ENCODE results near the gene LRRC63. TPM values are rescaled to one million over a fixed set of nuclear protein-coding genes. Genes with fewer than 3 reads are reported as not detected.
A peak's percentile ranks its signal among the peaks of the same experiment; 100 is the strongest.

Gene LRRC63
- total RNA-seq, 1 donor from 2014 or later: 0.42 TPM

GRCh38 chr13:46289260-46289955 is 77.7 kb downstream of the LRRC63 start:
- H3K27me3 ChIP-seq (ENCODE audit: control insufficient read depth, insufficient read depth, low read length): no peaks in the 10 kb centered on the region
- no peak overlapping the region for H3K4me3 ChIP-seq (ENCODE audit: low read depth, low read length)
- no peaks in the 10 kb centered on the region for H3K36me3 ChIP-seq (ENCODE audit: control insufficient read depth, insufficient read depth, low read length)
- DNase-seq (ENCODE audit: low read depth): no peak
- TF ChIP-seq, protein P1, sequence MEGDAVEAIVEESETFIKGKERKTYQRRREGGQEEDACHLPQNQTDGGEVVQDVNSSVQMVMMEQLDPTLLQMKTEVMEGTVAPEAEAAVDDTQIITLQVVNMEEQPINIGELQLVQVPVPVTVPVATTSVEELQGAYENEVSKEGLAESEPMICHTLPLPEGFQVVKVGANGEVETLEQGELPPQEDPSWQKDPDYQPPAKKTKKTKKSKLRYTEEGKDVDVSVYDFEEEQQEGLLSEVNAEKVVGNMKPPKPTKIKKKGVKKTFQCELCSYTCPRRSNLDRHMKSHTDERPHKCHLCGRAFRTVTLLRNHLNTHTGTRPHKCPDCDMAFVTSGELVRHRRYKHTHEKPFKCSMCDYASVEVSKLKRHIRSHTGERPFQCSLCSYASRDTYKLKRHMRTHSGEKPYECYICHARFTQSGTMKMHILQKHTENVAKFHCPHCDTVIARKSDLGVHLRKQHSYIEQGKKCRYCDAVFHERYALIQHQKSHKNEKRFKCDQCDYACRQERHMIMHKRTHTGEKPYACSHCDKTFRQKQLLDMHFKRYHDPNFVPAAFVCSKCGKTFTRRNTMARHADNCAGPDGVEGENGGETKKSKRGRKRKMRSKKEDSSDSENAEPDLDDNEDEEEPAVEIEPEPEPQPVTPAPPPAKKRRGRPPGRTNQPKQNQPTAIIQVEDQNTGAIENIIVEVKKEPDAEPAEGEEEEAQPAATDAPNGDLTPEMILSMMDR (IDR thresholded peaks at IDR 0.05; ENCODE audit: insufficient read depth, low read length, poor library complexity, severe bottlenecking): no peak

GRCh38 chr13:46290434-46290833 is 78.7 kb downstream of the LRRC63 start:
- no peak for DNase-seq (ENCODE audit: low read depth)
- H3K4me3 ChIP-seq (ENCODE audit: low read depth, low read length): no peak overlapping the region
- no peaks in the 10 kb centered on the region for H3K27me3 ChIP-seq (ENCODE audit: control insufficient read depth, insufficient read depth, low read length)
- TF ChIP-seq, protein P1 (IDR thresholded peaks at IDR 0.05; ENCODE audit: insufficient read depth, low read length, poor library complexity, severe bottlenecking): no peak
- H3K36me3 ChIP-seq (ENCODE audit: control insufficient read depth, insufficient read depth, low read length): no peaks in the 10 kb centered on the region

DNA sequence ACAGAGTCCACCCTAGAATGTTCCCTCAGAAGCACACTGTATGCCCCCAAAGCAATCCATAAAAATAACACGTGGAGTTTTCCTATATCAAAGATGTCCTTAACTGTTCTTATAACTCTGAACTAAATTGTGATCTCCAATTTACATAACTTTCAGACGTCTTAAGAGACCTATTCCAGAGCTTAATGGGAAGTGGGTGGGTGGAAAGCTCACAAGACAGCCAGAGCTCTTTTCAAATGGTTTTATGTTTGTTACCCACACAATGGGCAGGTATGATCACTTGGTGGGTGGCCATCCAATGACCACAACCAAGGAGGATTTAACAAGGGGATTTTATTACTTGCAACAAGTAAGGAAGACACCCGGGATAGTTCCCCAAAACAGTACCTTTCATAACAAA is 81.7 kb downstream of the LRRC63 start:
- DNase-seq (ENCODE audit: low read depth): no peak
- TF ChIP-seq, protein P1 (IDR thresholded peaks at IDR 0.05; ENCODE audit: insufficient read depth, low read length, poor library complexity, severe bottlenecking): no peak

GRCh38 chr13:46295491-46296114 is 83.9 kb downstream of the LRRC63 start:
- DNase-seq (ENCODE audit: low read depth): no peak
- no peak overlapping the region for H3K4me3 ChIP-seq (ENCODE audit: low read depth, low read length)
- H3K36me3 ChIP-seq (ENCODE audit: control insufficient read depth, insufficient read depth, low read length): no peaks in the 10 kb centered on the region
- no peaks in the 10 kb centered on the region for H3K27me3 ChIP-seq (ENCODE audit: control insufficient read depth, insufficient read depth, low read length)
- TF ChIP-seq, protein P1 (IDR thresholded peaks at IDR 0.05; ENCODE audit: insufficient read depth, low read length, poor library complexity, severe bottlenecking): no peak

More for the DNA sequence above, 81.7 kb downstream of the LRRC63 start:
- Histone ChIP-seq H3K36me3 (ENCODE audit: control insufficient read depth, insufficient read depth, low read length) (no peaks in the 10 kb centered on the region), H3K27me3 (ENCODE audit: control insufficient read depth, insufficient read depth, low read length) (no peaks in the 10 kb centered on the region), H3K4me3 (ENCODE audit: low read depth, low read length) (no peak overlapping the region)

DNA sequence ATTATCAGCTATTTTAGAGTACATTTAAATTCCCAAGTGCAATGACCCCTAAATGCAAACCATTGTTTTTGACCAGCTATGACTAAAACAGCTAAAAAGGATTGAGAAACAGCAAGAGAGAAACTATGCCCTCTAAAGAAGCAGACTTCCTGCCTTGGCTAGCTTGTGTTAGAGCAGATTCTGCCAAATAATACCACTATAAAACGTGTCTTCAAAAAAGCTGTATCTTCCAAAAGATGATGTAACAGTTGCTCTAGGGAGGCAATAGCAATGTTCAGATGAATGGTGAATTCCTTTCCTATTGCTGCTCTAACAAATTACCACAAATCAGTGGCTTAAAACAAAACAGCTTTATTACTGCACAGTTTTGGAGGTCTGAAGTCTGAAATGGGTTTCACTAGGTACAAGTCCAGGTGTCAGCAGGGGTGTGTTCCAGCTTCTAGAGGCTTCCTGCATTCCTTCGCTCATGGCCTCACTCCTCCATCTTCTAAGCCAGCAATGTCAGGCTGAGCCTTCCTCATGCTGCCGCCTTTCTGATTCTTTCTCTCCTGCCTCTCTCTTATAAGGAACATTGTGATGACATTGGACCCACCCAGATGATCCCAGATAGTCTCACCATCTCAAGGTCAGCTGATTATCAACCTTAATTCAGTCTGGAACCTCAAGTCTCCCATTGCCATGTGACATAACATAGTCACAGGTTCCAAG is 84.5 kb downstream of the LRRC63 start:
- Histone ChIP-seq H3K27me3 (ENCODE audit: control insufficient read depth, insufficient read depth, low read length) (no peaks in the 10 kb centered on the region), H3K4me3 (ENCODE audit: low read depth, low read length) (no peak overlapping the region), H3K36me3 (ENCODE audit: control insufficient read depth, insufficient read depth, low read length) (no peaks in the 10 kb centered on the region)
- DNase-seq (ENCODE audit: low read depth): peak; percentile 77
- TF ChIP-seq, protein P1 (IDR thresholded peaks at IDR 0.05; ENCODE audit: insufficient read depth, low read length, poor library complexity, severe bottlenecking): no peak
